Measurements from ENCODE around the gene TMEM74B. TPM values are rescaled to one million over a fixed set of nuclear protein-coding genes. Genes with fewer than 3 reads are reported as not detected.
A peak's percentile ranks its signal among the peaks of the same experiment; 100 is the strongest.
"Not testable (repeated sequence)": the region's sequence is repeated elsewhere in the genome, so short reads cannot be mapped to it uniquely, and the experiment has no call there.

Gene TMEM74B
- polyA plus RNA-seq, 3 donors: 2.9 to 6.5 (median 5.7) TPM

- DNase-seq: no peak
Measured at GRCh38 chr20:1182106-1182505, 2.7 kb downstream of the TMEM74B start.

GRCh38 chr20:1180949-1181348 is 3.8 kb downstream of the TMEM74B start:
- no peak for DNase-seq

- no peak for DNase-seq
Measured at GRCh38 chr20:1178623-1179022, 6.2 kb downstream of the TMEM74B start.

GRCh38 chr20:1178103-1178502 is 6.7 kb downstream of the TMEM74B start:
- DNase-seq: no peak

- no peak for DNase-seq
Measured at GRCh38 chr20:1177680-1178079, 7.1 kb downstream of the TMEM74B start.

GRCh38 chr20:1174787-1175186 is 10.0 kb downstream of the TMEM74B start:
- no peak for DNase-seq

- no peak for DNase-seq
Measured at GRCh38 chr20:1173698-1174097, 11.1 kb downstream of the TMEM74B start.

- DNase-seq: peak; percentile 51
Measured at GRCh38 chr20:1171461-1172093, 13.2 kb downstream of the TMEM74B start.

- no peak for DNase-seq
Measured at GRCh38 chr20:1169224-1169623, 15.6 kb downstream of the TMEM74B start.

- DNase-seq: no peak
Measured at GRCh38 chr20:1166948-1167720, 17.6 kb downstream of the TMEM74B start.

GRCh38 chr20:1165941-1166340 is 18.8 kb downstream of the TMEM74B start:
- DNase-seq: no peak

- no peak for DNase-seq
Measured at GRCh38 chr20:1165521-1165920, 19.3 kb downstream of the TMEM74B start.

GRCh38 chr20:1164871-1165270 is 19.9 kb downstream of the TMEM74B start:
- no peak for DNase-seq

GRCh38 chr20:1163653-1164052 is 21.1 kb downstream of the TMEM74B start:
- no peak for DNase-seq

- no peak for DNase-seq
Measured at GRCh38 chr20:1163105-1163504, 21.7 kb downstream of the TMEM74B start.

GRCh38 chr20:1160991-1161390 is 23.8 kb downstream of the TMEM74B start:
- DNase-seq: no peak

GRCh38 chr20:1160496-1160895 is 24.3 kb downstream of the TMEM74B start:
- no peak for DNase-seq

GRCh38 chr20:1155342-1155741 is 29.4 kb downstream of the TMEM74B start:
- DNase-seq: no peak

- DNase-seq: no peak
Measured at GRCh38 chr20:1154691-1155090, 30.1 kb downstream of the TMEM74B start.

GRCh38 chr20:1154226-1154625 is 30.6 kb downstream of the TMEM74B start:
- DNase-seq: no peak

- no peak for DNase-seq
Measured at GRCh38 chr20:1150968-1151367, 33.8 kb downstream of the TMEM74B start.

- no peak for DNase-seq
Measured at GRCh38 chr20:1150218-1150617, 34.6 kb downstream of the TMEM74B start.

- DNase-seq: not testable (repeated sequence)
Measured at GRCh38 chr20:1149812-1150211, 35.0 kb downstream of the TMEM74B start.

- DNase-seq: no peak
Measured at GRCh38 chr20:1146957-1147356, 37.8 kb downstream of the TMEM74B start.

Data from renal pelvis (tissue), 4 donors.